ENCODE results near the gene GTF2B. TPM values are rescaled to one million over a fixed set of nuclear protein-coding genes. Genes with fewer than 3 reads are reported as not detected.
"Not testable (repeated sequence)": the region's sequence is repeated elsewhere in the genome, so short reads cannot be mapped to it uniquely, and the experiment has no call there.

GTF2B gene
- total and polyA plus RNA-seq, 2 donors (not counting 1 experiment from before 2014, with no cell fraction given) = 37.8 to 42.2 TPM

DNA sequence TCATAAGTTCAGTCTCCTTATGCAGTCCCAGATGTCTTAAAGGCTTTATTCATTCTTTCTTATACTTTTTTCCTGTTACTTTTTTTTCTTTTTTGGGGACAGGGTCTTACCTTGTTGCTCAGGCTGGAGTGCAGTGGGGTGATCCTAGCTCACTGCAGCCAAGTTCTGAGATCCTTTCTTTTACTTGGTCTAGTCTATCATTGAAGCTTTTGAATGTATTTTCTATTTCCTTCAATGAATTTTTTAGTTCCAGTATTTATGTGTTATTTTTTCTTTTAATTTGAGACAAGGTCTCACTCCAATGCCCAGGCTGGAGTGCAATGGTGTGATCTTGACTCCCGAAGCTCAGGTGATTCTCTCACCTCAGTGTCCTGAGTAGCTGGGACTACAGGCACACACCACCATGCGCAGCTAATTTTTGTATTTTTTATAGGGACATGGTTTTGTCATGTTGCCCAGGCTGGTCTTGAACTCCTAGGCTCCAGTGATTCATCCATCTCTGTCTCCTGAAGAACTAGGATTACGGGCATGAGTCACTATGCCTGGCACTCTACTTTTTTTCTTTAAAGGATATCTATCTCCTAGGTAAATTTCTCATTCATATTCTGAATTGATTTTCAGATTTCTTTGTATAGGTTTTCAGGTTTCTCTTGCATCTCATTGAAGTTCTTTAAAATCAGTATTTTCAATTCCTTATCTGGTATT, 26.1 kb upstream of the GTF2B start:
- Histone ChIP-seq H3K4me2 (ENCODE audit: extremely low read depth, insufficient read depth, low read length) (no peak overlapping the region), H3K79me2 (ENCODE audit: control insufficient read depth, insufficient read depth, low read length) (no peaks in the 10 kb centered on the region), H3K27me3 (ENCODE audit: control insufficient read depth, insufficient read depth, low read length) (no peaks in the 10 kb centered on the region), H3K9me3 (ENCODE audit: control insufficient read depth, insufficient read depth, low read depth, low read length) (no peaks in the 10 kb centered on the region), H3K27ac (ENCODE audit: insufficient read depth, low read length) (no peak overlapping the region), H4K20me1 (ENCODE audit: control insufficient read depth, extremely low read depth, insufficient read depth, low read length) (no peaks in the 10 kb centered on the region), H3K4me1 (ENCODE audit: control insufficient read depth, extremely low read depth, insufficient read depth, low read length) (no peaks in the 10 kb centered on the region), H3K4me3 (replicated peaks in 1 of 4; ENCODE audit: control extremely low read depth in 1 of 4, insufficient read depth in 1 of 4, low read depth in 3 of 4, low read length in 4 of 4) (no peak overlapping the region), H3K36me3 (ENCODE audit: control insufficient read depth, insufficient read depth, low read length) (no peaks in the 10 kb centered on the region), H3K9ac (ENCODE audit: insufficient read depth, low read length) (no peak overlapping the region), H2AFZ (ENCODE audit: low read length) (no peak overlapping the region)
- DNase-seq (ENCODE audit: low read depth in 2 of 2) = no peak
- TF ChIP-seq, protein P1, sequence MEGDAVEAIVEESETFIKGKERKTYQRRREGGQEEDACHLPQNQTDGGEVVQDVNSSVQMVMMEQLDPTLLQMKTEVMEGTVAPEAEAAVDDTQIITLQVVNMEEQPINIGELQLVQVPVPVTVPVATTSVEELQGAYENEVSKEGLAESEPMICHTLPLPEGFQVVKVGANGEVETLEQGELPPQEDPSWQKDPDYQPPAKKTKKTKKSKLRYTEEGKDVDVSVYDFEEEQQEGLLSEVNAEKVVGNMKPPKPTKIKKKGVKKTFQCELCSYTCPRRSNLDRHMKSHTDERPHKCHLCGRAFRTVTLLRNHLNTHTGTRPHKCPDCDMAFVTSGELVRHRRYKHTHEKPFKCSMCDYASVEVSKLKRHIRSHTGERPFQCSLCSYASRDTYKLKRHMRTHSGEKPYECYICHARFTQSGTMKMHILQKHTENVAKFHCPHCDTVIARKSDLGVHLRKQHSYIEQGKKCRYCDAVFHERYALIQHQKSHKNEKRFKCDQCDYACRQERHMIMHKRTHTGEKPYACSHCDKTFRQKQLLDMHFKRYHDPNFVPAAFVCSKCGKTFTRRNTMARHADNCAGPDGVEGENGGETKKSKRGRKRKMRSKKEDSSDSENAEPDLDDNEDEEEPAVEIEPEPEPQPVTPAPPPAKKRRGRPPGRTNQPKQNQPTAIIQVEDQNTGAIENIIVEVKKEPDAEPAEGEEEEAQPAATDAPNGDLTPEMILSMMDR (conservative IDR thresholded peaks at IDR 0.05 in 1 of 2, IDR thresholded peaks at IDR 0.05 in 1 of 2; ENCODE audit: low read depth in 1 of 2, low read length in 2 of 2) = no peak

DNA sequence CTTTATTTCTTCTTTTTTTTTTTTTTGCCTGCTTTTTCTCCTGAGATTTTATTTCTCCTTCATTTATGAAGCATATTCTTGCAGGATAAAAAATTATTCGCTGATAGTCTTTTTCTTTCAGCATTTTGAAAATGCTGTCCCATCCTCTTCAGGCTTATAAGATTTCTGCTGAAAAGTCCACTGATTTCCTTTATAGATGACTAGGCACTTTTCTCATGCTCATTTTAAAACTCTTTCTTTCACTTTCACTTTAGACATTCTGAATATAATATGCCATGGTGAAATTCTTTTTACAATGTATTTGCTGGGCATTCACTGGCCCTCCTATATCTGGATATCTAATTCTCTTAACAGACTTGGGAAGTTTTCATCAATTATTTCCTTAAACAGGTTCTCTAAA, 25.5 kb upstream of the GTF2B start:
- Histone ChIP-seq H3K36me3 (ENCODE audit: control insufficient read depth, insufficient read depth, low read length) (no peaks in the 10 kb centered on the region), H2AFZ (ENCODE audit: low read length) (no peak overlapping the region), H3K9me3 (ENCODE audit: control insufficient read depth, insufficient read depth, low read depth, low read length) (no peaks in the 10 kb centered on the region), H3K79me2 (ENCODE audit: control insufficient read depth, insufficient read depth, low read length) (no peaks in the 10 kb centered on the region), H3K4me2 (ENCODE audit: extremely low read depth, insufficient read depth, low read length) (no peak overlapping the region), H3K27me3 (ENCODE audit: control insufficient read depth, insufficient read depth, low read length) (no peaks in the 10 kb centered on the region), H4K20me1 (ENCODE audit: control insufficient read depth, extremely low read depth, insufficient read depth, low read length) (no peaks in the 10 kb centered on the region), H3K4me3 (replicated peaks in 1 of 4; ENCODE audit: control extremely low read depth in 1 of 4, insufficient read depth in 1 of 4, low read depth in 3 of 4, low read length in 4 of 4) (no peak overlapping the region), H3K27ac (ENCODE audit: insufficient read depth, low read length) (no peak overlapping the region), H3K4me1 (ENCODE audit: control insufficient read depth, extremely low read depth, insufficient read depth, low read length) (no peaks in the 10 kb centered on the region), H3K9ac (ENCODE audit: insufficient read depth, low read length) (no peak overlapping the region)
- TF ChIP-seq EZH2 (IDR thresholded peaks at IDR 0.05; ENCODE audit: low read length, missing control alignments) = no peak
- TF ChIP-seq, protein P1 (conservative IDR thresholded peaks at IDR 0.05 in 1 of 2, IDR thresholded peaks at IDR 0.05 in 1 of 2; ENCODE audit: low read depth in 1 of 2, low read length in 2 of 2) = no peak
- DNase-seq (ENCODE audit: low read depth in 2 of 2) = no peak

DNA sequence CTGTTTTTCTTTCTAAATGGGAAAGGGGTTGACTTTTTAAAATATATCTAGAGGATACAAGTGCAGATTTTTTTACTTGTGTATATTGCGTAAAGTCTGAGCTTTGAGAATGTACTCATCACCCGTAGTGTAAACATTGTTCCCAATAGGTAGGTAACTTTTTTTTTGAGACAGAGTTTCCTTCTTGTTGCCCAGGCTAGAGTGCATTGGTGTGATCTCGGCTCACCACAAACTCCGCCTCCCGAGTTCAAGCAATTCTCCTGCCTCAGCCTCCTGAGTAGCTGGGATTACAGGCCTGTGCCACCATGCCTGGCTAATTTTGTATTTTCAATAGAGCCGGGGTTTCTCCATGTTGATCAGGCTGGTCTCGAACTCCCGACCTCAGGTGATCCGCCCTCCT, 20.4 kb upstream of the GTF2B start:
- not testable (repeated sequence) for H3K4me2 ChIP-seq (ENCODE audit: extremely low read depth, insufficient read depth, low read length); DNase-seq (ENCODE audit: low read depth in 2 of 2); H3K36me3 ChIP-seq (ENCODE audit: control insufficient read depth, insufficient read depth, low read length); H3K79me2 ChIP-seq (ENCODE audit: control insufficient read depth, insufficient read depth, low read length); H3K27me3 ChIP-seq (ENCODE audit: control insufficient read depth, insufficient read depth, low read length); H3K27ac ChIP-seq (ENCODE audit: insufficient read depth, low read length); H2AFZ ChIP-seq (ENCODE audit: low read length); H3K4me1 ChIP-seq (ENCODE audit: control insufficient read depth, extremely low read depth, insufficient read depth, low read length); H3K4me3 ChIP-seq (replicated peaks in 1 of 4; ENCODE audit: control extremely low read depth in 1 of 4, insufficient read depth in 1 of 4, low read depth in 3 of 4, low read length in 4 of 4); H4K20me1 ChIP-seq (ENCODE audit: control insufficient read depth, extremely low read depth, insufficient read depth, low read length); H3K9me3 ChIP-seq (ENCODE audit: control insufficient read depth, insufficient read depth, low read depth, low read length); H3K9ac ChIP-seq (ENCODE audit: insufficient read depth, low read length)

All from fibroblast of lung (primary cell).